OCI-LY1 (cell line): ENCODE data around the gene F2R.

Source experiments
- EZH2 ChIP-seq: fragments of 200-600 bp; sonication (generic), shearing (Covaris generic); IDR thresholded peaks from 2 replicates; pipeline ENCODE4 v1.8.0; 2017; ENCODE audit warnings: borderline replicate concordance, mixed run types, mild to moderate bottlenecking, antibody characterized with exemption, low read length, moderate library complexity, mixed read lengths
- TF ChIP-seq, protein P1 (sequence below): fragments of 200-600 bp; sonication (generic), shearing (Covaris generic); IDR thresholded peaks from 2 replicates; pipeline ENCODE4 v1.5.1; 2017; ENCODE audit warnings: mild to moderate bottlenecking, antibody characterized with exemption, low read length, moderate library complexity, mixed read lengths

DNA sequence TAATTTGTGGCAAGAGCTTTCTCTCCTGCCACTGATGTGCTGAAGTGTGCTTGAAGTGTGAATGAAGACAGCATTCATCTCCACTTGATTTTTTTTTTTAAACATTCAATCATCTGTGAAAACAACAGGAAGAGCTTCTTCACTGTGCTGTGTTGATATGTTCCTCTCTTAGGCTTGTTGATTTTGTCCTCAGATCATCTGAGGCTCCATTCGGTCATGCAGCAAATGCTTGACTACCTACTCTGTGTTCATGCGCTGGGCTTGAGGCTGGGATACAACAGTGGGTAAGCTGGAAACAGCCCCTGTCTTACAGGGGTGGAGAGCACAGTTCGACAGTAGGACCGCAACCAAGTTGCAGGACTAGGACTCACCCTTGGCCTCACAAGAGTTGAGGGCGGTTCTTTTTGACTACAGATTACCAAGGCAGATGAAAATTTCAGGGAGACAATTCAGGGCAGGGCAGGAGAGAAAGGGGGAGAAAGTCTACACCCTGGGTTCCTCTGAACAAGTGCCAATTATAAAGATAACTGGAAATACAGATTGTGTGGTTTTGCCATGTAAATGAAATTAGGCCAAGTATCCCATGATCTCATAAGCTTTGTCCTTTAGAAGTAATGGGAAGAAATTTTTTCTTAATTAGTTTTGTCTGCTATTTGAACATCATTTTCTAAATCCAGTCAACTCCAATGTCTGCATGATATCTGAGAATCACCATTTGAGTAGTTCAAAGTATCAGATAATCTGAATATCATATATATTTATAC lies 31.0 kb upstream of the F2R start:
- TF ChIP-seq, protein P1, sequence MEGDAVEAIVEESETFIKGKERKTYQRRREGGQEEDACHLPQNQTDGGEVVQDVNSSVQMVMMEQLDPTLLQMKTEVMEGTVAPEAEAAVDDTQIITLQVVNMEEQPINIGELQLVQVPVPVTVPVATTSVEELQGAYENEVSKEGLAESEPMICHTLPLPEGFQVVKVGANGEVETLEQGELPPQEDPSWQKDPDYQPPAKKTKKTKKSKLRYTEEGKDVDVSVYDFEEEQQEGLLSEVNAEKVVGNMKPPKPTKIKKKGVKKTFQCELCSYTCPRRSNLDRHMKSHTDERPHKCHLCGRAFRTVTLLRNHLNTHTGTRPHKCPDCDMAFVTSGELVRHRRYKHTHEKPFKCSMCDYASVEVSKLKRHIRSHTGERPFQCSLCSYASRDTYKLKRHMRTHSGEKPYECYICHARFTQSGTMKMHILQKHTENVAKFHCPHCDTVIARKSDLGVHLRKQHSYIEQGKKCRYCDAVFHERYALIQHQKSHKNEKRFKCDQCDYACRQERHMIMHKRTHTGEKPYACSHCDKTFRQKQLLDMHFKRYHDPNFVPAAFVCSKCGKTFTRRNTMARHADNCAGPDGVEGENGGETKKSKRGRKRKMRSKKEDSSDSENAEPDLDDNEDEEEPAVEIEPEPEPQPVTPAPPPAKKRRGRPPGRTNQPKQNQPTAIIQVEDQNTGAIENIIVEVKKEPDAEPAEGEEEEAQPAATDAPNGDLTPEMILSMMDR = no peak
- TF ChIP-seq EZH2 = no peak
